Osteocyte (in vitro differentiated cells): ENCODE results near the gene TBC1D17. TPM values are rescaled to one million over a fixed set of nuclear protein-coding genes. Genes with fewer than 3 reads are reported as not detected.
"Not testable (repeated sequence)": the region's sequence is repeated elsewhere in the genome, so short reads cannot be mapped to it uniquely, and the experiment has no call there.

Experiments used
- DNase-seq: peaks from one replicate; pipeline ENCODE4 v3.0.0; 2021; ENCODE audit warnings: mixed read lengths; ENCODE audit not compliant: unreplicated experiment; ENCODE audit errors: extremely low spot score
- H3K27ac Mint-ChIP-seq: one replicate; pipeline ENCODE4 v1.8.0; 2021; ENCODE audit warnings: mild to moderate bottlenecking, mixed read lengths; ENCODE audit not compliant: unreplicated experiment
- H3K27me3 Mint-ChIP-seq: one replicate; pipeline ENCODE4 v1.8.0; 2021; ENCODE audit warnings: mixed read lengths; ENCODE audit not compliant: unreplicated experiment
- H3K36me3 Mint-ChIP-seq: one replicate; pipeline ENCODE4 v1.8.0; 2021; ENCODE audit warnings: mixed read lengths; ENCODE audit not compliant: unreplicated experiment
- H3K4me1 Mint-ChIP-seq: one replicate; pipeline ENCODE4 v1.8.0; 2021; ENCODE audit warnings: mixed read lengths; ENCODE audit not compliant: unreplicated experiment
- H3K4me3 Mint-ChIP-seq: one replicate; pipeline ENCODE4 v1.8.0; 2021; ENCODE audit warnings: mild to moderate bottlenecking, moderate library complexity, mixed read lengths; ENCODE audit not compliant: unreplicated experiment
- H3K9me3 Mint-ChIP-seq: one replicate; pipeline ENCODE4 v1.8.0; 2021; ENCODE audit warnings: mixed read lengths; ENCODE audit not compliant: unreplicated experiment
- total RNA-seq: library from RNA; stranded (reverse); gene quantifications from 2 replicates; pipeline ENCODE4 v1.2.1, GENCODE V29; 2021
- TF ChIP-seq, protein P1 (sequence below): fragments of 200-600 bp; sonication (generic); IDR thresholded peaks from 2 replicates; pipeline ENCODE4 v1.5.0; 2021; ENCODE audit warnings: antibody characterized with exemption, mild to moderate bottlenecking, moderate library complexity

The TBC1D17 gene
- total RNA-seq, 1 donor from 2014 or later, result 71.9 TPM

DNA sequence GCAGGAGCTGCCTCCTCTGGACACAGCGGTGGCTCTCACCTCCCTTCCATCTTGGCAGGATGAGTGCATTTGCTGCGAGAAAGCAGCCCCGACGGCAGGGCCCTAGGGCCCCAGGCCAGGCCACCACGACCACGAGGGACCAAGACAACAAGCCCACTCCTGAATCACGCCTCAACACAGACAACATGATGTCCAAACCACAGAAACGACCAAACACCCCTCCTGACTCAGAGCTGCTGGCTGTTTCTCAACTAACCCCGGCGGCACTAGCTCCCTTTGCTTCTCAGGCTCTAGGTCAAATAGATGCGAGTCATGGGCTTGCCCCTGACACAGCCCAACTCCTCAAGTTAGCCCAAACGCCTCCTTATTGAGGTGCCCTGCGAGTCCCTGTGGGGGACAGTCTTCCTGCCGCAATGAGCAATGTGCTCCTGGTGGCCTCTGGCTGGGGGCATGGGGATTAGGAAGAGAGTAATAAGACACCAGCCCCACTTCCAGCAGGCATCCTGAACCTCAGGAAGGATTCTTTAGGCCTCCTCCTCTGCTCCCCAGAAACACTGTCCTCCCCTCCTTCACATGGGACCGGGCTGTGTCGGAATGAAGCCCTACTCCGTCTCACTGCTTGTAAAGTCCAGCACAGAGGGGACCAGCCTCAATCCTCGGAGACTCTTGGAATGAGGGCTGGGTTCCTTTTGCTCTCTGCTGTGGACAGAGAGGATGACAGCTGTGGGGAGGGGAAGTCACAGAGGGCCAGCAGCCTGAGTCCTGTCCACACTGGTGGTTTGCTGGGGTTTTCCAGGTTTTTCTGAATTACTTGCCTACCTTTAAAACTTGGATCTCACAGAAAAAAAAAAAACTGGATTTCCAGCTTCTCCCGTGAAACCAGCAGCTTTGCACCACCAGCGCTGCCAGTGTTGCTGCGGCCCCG, 44.6 kb downstream of the TBC1D17 start:
- no peak for DNase-seq
- H3K4me3 Mint-ChIP-seq, result no peak overlapping the region
- peaks cover 20% of the 10 kb centered on the region for H3K36me3 Mint-ChIP-seq
- peak overlapping the region; percentile 47 for H3K27ac Mint-ChIP-seq
- TF ChIP-seq, protein P1, sequence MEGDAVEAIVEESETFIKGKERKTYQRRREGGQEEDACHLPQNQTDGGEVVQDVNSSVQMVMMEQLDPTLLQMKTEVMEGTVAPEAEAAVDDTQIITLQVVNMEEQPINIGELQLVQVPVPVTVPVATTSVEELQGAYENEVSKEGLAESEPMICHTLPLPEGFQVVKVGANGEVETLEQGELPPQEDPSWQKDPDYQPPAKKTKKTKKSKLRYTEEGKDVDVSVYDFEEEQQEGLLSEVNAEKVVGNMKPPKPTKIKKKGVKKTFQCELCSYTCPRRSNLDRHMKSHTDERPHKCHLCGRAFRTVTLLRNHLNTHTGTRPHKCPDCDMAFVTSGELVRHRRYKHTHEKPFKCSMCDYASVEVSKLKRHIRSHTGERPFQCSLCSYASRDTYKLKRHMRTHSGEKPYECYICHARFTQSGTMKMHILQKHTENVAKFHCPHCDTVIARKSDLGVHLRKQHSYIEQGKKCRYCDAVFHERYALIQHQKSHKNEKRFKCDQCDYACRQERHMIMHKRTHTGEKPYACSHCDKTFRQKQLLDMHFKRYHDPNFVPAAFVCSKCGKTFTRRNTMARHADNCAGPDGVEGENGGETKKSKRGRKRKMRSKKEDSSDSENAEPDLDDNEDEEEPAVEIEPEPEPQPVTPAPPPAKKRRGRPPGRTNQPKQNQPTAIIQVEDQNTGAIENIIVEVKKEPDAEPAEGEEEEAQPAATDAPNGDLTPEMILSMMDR, result no peak
- peaks cover 5% of the 10 kb centered on the region for H3K4me1 Mint-ChIP-seq
- H3K9me3 Mint-ChIP-seq, result no peaks in the 10 kb centered on the region
- H3K27me3 Mint-ChIP-seq, result no peaks in the 10 kb centered on the region

DNA sequence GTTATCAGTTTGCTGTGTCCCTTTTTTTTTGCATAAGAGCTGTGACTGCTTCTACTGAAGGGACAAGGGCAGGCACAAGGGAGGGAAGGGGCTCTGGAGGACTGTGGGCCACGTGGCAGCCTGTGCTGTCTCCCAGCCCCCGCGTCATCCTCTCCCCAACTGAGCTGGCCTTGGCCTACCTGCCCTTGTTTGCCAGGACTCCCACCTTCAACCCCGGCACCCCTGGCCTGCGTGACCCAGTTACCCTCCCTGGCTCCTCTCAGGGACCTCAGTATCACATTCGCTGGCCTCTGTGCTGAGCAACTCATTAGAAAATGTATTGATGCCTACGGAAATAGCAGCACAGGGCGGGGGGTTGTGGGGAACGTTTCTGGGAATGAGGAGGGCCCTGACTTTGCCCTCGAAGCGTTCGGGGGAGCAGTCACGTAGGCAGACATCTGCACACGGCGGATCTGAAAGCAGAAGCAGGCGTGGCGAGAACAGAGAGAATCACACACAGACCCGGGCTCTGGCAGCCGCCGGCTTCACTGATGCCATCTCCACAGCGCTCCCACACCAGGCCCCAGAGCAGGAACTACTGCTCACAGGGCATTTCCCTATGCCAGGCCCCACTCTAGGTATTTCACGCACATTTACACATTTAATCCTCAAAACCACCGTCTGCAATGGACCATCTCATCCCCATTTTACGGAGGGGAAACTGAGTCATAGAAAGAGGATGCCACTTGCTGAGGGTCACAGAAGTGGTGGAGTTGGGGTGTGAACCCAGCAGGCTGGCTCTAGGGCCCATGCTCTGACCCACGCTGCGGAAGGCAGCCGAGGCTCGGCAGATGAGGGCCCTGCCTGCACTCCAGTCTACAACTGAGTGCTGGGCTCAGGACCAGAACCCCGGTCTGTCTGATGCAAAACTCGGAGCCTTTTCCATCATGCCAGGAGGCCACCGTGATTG, 45.8 kb downstream of the TBC1D17 start:
- Mint-ChIP-seq H3K4me1 (peaks cover 16% of the 10 kb centered on the region), H3K27ac (no peak overlapping the region), H3K4me3 (no peak overlapping the region), H3K9me3 (no peaks in the 10 kb centered on the region), H3K27me3 (no peaks in the 10 kb centered on the region), H3K36me3 (peaks cover 19% of the 10 kb centered on the region)
- no peak for DNase-seq
- TF ChIP-seq, protein P1, result no peak

DNA sequence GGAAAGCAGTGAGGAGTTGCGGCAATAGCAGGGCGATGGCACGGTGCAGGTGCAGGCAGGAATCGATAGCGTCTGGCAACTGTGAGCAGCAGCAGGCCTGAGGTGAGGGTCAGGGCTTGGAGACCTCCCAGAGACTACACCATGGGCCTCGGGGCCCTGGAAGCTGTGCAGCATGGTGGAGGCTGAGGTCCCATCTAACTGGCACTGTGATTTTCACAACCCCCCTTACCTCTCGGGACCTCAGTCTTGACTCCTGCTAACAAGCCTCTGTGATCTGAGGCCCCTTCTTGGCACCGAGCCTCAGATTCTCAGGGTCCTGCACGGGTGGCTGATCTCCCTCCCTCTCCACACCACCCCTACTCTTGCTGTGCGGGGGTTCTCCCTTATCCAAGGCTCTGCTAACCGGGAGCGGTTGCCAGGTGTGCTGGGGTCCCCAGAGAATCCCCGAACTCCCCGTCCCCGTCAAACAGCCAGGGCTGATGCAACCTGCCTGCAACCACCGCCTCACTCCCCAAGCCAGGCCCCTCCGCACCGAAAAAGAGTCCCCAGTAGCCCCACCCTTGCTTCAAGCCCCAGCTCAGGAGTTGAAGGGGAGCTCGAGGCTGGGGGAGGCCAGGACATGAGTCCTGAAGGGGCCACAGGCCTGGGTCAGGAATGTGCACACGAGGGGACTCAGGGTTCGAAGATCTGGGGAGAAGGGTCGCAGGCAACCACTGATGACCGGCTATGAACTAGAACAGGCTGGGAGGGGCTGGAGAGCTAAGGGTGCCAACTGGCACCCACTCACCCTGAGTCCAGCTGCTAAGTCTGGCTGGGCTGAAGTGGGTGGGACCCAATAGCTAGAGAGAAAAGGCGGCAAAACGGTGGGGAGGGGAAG, 46.7 kb downstream of the TBC1D17 start:
- no peaks in the 10 kb centered on the region for H3K9me3 Mint-ChIP-seq

DNA sequence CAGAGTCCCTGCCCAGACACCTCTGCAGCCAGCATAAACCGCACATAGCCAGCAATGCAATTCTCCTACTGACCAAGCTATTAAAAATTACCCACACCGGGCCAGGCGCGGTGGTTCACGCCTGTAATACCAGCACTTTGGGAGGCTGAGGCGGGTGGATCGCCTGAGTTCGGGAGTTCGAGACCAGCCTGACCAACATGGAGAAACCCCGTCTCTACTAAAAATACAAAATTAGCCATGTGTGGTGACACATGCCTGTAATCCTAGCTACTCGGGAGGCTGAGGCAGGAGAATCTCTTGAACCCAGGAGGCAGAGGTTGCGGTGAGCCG, 47.3 kb downstream of the TBC1D17 start:
- Mint-ChIP-seq H3K4me1 (peaks cover 20% of the 10 kb centered on the region), H3K36me3 (peaks cover 15% of the 10 kb centered on the region)
- not testable (repeated sequence) for H3K27ac Mint-ChIP-seq, H3K9me3 Mint-ChIP-seq, H3K4me3 Mint-ChIP-seq, H3K27me3 Mint-ChIP-seq, DNase-seq

More for the DNA sequence above, 46.7 kb downstream of the TBC1D17 start:
- Mint-ChIP-seq H3K27me3 (no peaks in the 10 kb centered on the region), H3K27ac (no peak overlapping the region), H3K36me3 (peaks cover 18% of the 10 kb centered on the region), H3K4me3 (no peak overlapping the region), H3K4me1 (peaks cover 19% of the 10 kb centered on the region)
- DNase-seq, result no peak
- TF ChIP-seq, protein P1, result no peak

DNA sequence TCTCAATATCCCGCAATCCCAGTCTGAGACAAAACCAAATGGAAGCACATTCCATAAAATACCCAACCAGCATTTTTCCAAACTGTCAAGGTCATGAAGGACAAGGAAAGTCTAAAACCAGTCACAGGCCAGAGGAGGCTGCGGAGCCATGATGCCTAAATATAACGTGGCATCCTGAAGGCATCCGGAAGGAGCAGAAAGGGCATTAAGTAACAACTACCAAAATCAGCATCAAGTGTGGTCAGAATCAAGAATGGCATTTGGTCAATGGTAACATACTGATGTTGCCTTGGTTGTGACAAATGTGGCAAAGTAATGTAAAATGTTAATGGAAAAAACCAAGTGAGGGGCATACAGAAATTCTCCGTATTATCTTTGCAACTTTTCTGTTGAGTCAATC, 48.0 kb downstream of the TBC1D17 start:
- Mint-ChIP-seq H3K27ac (no peak overlapping the region), H3K36me3 (peaks cover 14% of the 10 kb centered on the region)
- DNase-seq, result no peak

More for the DNA sequence above, 48.0 kb downstream of the TBC1D17 start:
- TF ChIP-seq, protein P1, result no peak
- Mint-ChIP-seq H3K4me1 (peaks cover 26% of the 10 kb centered on the region), H3K4me3 (no peak overlapping the region), H3K27me3 (no peaks in the 10 kb centered on the region), H3K9me3 (no peaks in the 10 kb centered on the region)
